OCI-LY7 (cell line): ENCODE results near the gene NLRP3.

Experiments
- CTCF ChIP-seq: fragments of 200-600 bp; sonication (generic); conservative IDR thresholded peaks from 2 replicates; pipeline ENCODE4 v1.5.1; 2014; ENCODE audit warnings: mild to moderate bottlenecking, antibody characterized with exemption, low read length, moderate library complexity, mixed read lengths
- EZH2phosphoT487 ChIP-seq: fragments of 200-600 bp; sonication (generic); IDR thresholded peaks from 2 replicates; pipeline ENCODE4 v1.6.1; 2018; ENCODE audit warnings: low read depth, borderline replicate concordance, mild to moderate bottlenecking, mixed run types, antibody characterized with exemption, low read length, moderate library complexity, mixed read lengths

GRCh38 chr1:247387096-247387495 lies 28.9 kb upstream of the NLRP3 start:
- TF ChIP-seq CTCF, result no peak
- TF ChIP-seq EZH2phosphoT487, result no peak
